C1 segment of cervical spinal cord (tissue), 14 donors: ENCODE results near the gene KIF3C.
"Not testable (repeated sequence)": the region's sequence is repeated elsewhere in the genome, so short reads cannot be mapped to it uniquely, and the experiment has no call there.

Experiments
- DNase-seq, 14 donors: peaks; one replicate each; lab custom pipeline; 2025; lab: John Stamatoyannopoulos, UW

KIF3C gene

DNA sequence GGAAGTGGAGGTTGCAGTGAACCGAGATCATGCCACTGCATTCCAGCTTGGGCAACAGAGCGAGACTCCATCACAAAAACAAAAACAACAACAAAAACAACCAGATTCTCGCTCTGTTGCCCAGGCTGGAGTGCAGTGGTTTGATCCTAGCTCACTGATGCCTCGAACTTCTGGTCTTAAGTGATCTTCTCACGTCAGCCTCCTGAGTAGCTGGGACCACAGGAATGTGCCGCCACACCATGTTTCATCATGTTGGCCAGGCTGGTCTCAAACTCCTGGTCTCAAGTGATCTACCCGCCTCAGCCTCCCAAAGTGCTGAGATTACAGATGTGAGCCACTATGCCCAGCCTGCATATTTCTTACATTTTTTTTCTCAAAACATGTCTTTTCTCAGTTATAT lies 64.9 kb downstream of the KIF3C start:
- not testable (repeated sequence) for DNase-seq

DNA sequence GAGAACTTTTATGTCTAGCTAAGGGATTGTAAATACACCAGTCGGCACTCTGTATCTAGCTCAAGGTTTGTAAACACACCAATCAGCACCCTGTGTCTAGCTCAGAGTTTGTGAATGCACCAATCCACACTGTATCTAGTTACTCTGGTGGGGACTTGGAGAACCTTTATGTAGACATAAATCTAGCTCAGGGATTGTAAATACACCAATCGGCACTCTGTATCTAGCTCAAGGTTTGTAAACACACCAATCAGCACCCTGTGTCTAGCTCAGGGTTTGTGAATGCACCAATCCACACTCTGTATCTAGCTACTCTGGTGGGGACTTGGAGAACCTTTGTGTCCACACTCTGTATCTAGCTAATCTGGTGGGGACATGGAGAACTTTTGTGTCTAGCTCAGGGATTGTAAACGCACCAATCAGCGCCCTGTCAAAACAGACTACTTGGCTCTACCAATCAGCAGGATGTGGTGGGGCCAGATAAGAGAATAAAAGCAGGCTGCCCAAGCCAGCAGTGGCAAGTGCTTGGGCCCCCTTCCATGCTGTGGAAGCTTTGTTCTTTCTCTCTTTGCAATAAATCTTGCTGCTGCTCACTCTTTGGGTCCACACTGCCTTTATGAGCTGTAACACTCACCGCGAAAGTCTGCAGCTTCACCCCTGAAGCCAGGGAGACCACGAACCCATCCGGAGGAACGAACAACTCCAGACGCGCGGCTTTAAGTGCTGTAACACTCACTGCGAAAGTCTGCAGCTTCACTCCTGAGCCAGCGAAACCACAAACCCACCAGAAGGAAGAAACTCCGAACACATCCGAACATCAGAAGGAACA lies 66.1 kb downstream of the KIF3C start:
- not testable (repeated sequence) for DNase-seq

DNA sequence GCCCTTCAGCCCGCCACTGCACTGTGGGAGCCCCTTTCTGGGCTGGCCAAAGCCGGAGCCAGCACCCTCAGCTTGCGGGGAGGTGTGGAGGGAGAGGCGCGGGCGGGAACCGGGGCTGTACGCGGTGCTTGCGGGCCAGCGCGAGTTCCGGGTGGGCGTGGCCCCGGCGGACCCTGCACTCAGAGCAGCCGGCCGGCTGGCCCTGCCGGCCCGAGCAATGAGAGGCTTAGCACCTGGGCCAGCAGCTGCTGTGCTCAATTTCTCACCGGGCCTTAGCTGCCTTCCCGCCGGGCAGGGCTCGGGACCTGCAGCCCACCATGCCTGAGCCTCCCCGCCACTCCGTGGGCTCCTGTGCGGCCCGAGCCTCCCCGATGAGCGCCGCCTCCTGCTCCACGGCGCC lies 66.9 kb downstream of the KIF3C start:
- not testable (repeated sequence) for DNase-seq

DNA sequence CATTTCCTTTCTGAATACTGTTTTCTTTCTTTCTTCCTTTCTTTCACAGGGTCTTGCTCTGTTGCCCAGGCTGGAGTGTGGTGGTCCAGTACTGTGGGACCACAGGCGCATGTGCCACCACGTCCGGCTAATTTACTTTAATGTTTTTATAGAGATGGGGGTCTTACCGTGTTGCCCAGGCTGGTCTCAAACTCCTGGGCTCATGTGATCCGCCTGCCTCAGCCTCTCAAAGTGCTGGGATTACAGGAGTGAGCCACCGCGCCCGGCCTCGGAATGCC lies 68.7 kb downstream of the KIF3C start:
- not testable (repeated sequence) for DNase-seq

DNA sequence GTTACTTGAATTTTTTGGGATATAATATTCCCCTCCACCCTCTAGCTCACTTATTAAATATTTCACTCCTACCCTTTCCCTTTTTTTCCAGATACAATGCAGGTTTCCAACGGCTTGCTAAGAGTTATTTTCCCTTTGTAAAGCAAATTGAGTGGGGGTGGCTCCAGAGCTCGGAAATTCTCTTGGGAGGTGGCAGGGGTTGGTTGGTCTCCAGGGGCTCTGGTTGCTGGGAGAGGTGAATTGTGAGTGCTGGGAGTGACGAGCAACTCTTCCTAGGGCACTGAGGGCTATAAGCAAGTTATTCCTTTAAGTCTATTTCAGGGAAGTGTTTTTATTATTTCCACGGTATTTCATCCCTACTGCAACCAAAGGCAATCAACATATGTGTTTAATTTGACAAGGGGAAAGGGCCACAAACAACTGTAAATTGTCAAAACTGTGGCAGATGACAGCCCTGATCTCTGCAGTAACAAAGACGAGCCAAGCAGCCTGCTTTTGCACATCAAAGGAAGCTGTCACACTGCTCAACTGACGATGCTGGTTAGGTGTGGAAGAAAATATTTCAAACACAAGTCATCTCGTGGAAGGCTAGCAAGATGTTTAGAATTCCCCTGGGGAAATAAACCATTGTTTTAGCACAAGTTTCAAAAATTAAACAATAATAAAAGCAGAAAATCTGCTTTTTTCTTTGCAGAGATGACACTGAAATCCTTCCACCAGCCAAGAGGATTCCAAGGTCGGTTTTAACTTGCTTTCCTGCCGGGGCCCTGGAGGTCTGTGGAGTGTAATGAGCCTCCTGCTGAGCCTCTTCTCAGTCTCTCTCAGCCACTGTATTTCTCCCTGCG lies 69.2 kb downstream of the KIF3C start:
- no peak for DNase-seq

GRCh38 chr2:25909574-25909973 lies 72.7 kb downstream of the KIF3C start:
- DNase-seq: not testable (repeated sequence)

- DNase-seq: no peak
These were observed 77.2 kb downstream of the KIF3C start for GRCh38 chr2:25905126-25905525.

GRCh38 chr2:25903216-25903776 lies 79.0 kb downstream of the KIF3C start:
- DNase-seq: no peak

DNA sequence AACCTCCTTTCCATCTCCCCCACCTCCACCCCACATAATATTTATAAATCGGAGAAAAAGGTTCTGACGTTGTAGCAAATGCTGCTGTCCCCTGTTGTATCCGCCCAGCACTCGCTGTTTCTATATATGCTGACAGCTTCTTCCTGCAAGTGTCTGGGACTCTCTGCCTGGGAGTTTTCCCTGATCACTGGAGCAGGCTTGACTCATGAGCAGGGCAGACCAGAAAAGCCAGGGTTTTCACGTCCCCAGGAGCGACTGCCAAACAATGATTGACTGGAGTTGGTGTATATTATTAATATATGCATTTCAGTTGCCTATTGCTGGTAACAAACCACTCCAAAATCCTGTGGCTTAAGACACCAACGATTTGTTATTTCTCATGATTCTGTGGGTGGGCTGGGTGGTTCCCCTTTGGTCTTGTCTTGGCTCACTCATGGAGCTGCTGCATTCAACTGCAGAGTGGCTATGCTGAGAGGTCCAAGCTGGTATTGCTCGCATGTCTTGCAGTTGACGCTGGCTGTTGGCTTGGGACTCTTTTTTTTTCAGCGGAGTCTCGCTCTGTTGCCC lies 82.8 kb downstream of the KIF3C start:
- no peak for DNase-seq

DNA sequence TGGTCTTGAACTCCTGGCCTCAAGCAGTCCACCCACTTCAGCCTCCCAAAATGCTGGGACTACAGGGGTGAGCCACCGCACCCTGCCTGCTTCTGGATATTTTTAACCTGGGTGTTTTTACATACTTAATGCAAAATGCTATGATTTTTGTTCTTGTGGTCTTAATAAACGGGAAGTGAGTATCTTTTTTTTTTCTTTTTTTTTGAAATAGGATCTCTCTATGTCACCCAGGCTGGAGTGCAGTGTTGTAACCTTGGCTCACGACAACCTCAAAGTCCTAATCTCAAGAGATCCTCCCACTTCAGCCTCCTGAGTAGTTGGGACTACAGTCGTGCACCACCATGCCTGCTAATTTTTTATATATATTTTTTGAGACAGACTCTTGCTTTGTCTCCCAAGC lies 84.8 kb downstream of the KIF3C start:
- DNase-seq: no peak

DNA sequence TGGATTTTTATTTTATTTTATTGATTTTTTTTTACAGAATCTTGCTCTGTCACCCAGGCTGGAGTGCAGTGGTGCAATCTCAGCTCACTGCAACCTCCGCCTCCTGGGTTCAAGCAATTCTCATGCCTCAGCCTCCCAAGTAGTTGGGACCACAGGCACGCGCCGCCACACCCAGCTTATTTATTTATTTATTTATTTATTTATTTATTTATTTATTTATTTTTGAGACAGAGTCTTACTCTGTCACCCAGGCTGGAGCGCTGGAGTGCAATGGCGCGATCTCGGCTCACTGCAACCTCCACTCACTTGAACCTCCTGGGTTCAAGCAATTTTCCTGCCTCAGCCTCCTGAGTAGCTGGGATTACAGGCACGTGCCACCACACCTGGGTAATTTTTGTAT lies 86.0 kb downstream of the KIF3C start:
- not testable (repeated sequence) for DNase-seq

- no peak for DNase-seq
These were observed 86.7 kb downstream of the KIF3C start for GRCh38 chr2:25895610-25896009.

DNA sequence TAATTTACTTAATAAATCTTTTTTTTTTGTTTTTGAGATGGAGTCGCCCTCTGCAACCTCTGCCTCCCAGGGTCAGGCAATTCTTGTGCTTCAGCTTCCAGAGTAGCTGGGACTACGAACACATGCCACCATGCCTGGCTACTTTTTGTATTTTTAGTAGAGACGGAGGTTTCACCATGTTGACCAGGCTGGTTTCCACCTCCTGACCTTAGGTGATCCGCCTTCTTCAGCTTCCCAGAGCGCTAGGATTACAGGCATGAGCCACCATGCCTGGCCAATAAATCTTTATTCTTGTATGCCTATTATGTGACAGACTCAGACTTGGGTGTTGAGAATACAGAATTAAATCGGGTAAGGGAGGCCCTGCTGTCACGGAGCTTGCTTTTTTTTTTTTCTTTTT lies 87.3 kb downstream of the KIF3C start:
- peak in 3 of 14 donors; percentile 4 to 11 (median 6) for DNase-seq

DNA sequence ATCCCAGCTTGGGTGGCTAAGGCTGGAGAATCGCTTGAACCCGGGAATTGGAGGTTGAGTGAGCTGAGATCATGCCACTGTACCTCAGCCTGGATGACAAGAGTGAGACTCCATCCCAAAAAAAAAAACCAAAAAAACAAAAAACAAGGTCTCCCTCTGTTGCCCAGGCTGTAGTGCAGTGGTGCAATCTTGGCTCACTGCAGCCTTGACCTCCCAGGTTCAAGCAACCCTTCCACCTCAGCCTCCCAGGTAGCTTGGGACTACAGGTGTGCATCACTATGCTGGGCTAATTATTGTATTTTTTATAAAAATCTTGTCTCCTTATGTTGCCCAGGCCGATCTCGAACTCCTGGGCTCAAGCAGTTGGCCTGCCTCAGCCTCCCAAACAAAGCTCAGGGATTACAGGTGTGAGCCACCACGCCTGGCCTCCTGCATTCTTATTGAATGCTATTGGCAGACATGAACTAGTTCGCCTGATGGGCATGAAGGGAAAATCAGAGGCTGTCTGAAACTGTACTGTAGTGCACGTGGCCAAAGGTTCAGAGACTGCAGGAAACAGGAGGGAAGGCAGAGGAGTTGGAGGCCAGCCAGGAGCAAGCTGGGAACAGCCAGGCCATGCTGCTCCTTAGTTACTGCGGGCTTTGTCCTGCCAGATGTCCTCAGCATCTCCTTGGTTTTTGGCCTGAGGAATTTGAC lies 88.0 kb downstream of the KIF3C start:
- DNase-seq: peak in 10 of 14 donors; percentile 5 to 91 (median 46)

DNA sequence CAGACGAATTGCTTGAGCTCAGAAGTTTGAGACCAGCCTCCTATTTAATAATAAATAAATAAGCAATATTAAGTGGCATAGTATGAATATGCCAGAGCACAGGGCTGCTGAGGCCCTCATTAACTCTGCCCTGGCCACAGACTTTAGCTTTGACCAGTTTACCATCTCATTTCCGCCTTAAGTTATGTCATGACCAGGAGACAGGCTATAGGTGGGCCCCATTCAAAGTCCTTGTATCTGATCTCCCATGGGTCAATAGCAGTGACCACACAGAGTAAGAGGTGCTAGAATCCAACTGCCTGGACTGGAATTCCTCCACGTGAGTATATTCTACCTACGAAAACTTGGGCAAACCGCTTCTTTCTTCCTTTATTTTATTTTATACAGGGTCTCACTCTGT lies 90.6 kb downstream of the KIF3C start:
- DNase-seq: no peak

- DNase-seq: no peak
These were observed 94.6 kb downstream of the KIF3C start for GRCh38 chr2:25887624-25888242.

DNA sequence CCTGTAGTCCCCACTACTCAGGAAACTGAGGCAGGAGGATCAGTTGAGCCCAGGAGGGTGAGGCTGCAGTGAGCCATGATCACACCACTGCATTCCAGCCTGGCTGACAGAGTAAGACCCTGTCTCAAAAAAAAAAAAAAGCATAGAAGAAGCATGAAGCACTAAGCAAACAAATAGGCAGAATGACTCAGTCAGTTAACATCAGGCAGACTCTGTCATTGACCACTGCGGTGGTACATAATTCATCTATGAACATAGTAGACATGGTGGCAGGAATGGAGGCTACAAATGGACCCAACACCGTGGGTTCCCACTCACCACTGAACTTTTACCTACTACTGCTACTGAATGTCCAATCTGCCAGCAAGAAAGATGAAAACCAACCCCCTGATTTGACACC lies 96.4 kb downstream of the KIF3C start:
- DNase-seq: no peak

GRCh38 chr2:25881764-25882163 lies 100.5 kb downstream of the KIF3C start:
- DNase-seq: no peak

DNA sequence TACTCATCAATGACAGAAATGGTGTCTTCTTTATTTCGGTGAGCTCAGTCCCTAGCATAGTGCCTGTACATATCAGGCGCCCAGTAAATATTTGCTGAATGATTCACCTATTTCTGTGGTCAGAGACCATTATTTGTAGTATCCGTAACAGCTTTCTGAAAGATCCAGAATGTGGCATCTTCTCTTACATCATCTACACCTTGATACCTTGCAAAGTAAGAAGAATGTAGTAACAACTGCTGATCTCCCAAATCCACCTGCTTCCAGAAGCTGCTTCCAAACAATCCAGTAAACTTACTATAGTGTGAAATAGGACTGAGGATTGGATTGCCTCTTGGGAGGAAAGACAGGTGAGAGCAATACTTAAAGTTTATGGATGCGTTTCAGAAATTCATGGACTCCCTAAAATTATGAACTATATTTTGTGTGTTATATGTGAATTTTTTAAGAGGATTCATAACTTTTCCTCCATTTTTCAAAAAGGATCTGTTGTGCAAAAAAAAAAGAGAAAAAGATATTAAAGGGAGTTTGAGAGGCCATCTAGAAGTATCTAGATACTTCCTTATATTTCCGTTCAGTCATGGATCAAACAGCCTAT lies 103.1 kb downstream of the KIF3C start:
- DNase-seq: no peak

GRCh38 chr2:25878361-25879132 lies 103.8 kb downstream of the KIF3C start, which contains the start of gene ASXL2:
Gene ASXL2, minus strand, starts transcription at chr2:25878487. Its CDS starts 265 bp downstream, at chr2:25878222.
- DNase-seq: peak; percentile 65 to 98 (median 94)
